ENCODE data around the gene ADH1A. TPM values are rescaled to one million over a fixed set of nuclear protein-coding genes. Genes with fewer than 3 reads are reported as not detected.
A peak's percentile ranks its signal among the peaks of the same experiment; 100 is the strongest.
"Not testable (repeated sequence)": the region's sequence is repeated elsewhere in the genome, so short reads cannot be mapped to it uniquely, and the experiment has no call there.

ADH1A gene
- total and polyA plus RNA-seq, 9 donors: 0.49 to 1.8 (median 0.99) TPM

DNA sequence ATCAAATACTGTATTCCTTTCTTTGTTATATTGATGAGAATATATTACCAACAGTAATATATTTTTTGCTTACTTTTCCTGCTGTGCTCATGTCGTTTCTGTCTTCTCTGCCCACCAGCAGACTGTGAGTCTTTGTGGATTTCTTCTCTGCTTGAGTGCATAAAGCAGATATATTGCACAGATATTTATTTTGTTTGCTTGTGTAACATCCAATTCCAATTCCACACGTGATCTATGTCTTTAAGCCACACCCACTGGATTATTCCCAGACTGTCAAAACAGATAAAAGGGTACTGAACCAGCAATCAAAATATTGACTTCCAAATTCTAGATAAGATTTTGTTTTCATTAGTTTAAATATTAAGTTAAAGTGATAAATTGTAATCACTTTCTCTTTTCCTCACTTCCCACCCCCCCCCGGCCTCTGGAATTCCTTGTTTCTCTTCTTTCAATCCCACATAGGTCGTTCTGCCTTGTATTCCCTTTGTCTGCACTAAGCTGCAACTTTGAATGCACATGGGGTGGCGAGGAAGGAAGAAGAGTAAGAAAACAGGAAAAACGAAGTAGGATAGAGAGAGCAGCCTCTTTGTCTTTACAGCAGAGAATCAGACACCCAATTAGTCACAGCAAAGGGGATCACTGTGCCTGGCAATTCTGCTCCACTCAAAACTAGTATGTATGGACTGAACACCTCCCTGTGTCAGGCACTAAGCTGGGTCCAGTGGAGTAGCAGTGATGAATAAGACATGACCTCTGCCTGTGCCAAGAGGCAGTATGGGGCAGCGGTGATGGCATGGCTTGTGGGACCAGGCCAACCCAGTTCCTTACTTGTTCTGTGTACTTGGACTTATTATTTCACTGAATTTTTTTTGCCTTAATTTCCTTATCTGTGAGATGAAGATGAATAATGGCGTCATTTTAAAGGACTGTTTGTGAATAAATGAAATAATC lies 30.7 kb upstream of the ADH1A start, which contains the start of gene ADH1B:
ADH1B (minus strand) TSS at position 161 of the 951 bp plus-strand sequence; CDS start at position 91, 70 bp downstream.
- Histone ChIP-seq H3K4me3 (ENCODE audit: low read length) (no peak within 1 kb of the TSS), H3K27me3 (ENCODE audit: control insufficient read depth, insufficient read depth, low read length) (no peaks in the 10 kb centered on the region), H3K4me1 (ENCODE audit: control insufficient read depth, insufficient read depth, low read length) (peaks cover 4% of the 10 kb centered on the region), H3K27ac (ENCODE audit: low read length) (no peak within 1 kb of the TSS), H3K9me3 (replicated peaks; ENCODE audit: control insufficient read depth, low read depth, low read length) (peaks cover 2% of the 10 kb centered on the region), H3K36me3 (ENCODE audit: control insufficient read depth, insufficient read depth, low read length) (no peaks in the 10 kb centered on the region)
- WGBS (ENCODE audit: insufficient coverage): 29% methylated on average over 1 of the region's 8 CpGs
- DNase-seq: peak; percentile 12

DNA sequence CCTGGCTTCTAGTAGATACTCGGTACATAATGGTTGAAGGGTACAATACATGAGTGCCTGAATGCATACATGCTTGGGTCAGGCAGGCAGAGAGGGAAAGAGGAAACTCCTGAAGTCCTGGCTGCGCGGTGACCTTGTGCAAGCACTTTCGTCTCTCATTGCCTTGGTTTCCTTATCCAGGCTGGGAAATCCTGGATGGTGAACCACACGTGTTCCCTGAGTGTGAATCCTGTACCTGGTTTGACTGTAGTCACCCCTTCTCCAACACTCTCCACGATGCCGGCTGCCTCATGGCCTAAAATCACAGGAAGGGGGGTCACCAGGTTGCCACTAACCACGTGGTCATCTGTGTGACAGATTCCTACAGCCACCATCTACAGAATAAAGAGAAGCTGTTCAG lies 27.0 kb upstream of the ADH1A start:
- not testable (repeated sequence) for H3K4me3 ChIP-seq (ENCODE audit: low read length); H3K4me1 ChIP-seq (ENCODE audit: control insufficient read depth, insufficient read depth, low read length); DNase-seq; H3K36me3 ChIP-seq (ENCODE audit: control insufficient read depth, insufficient read depth, low read length); H3K27me3 ChIP-seq (ENCODE audit: control insufficient read depth, insufficient read depth, low read length); H3K9me3 ChIP-seq (replicated peaks; ENCODE audit: control insufficient read depth, low read depth, low read length); H3K27ac ChIP-seq (ENCODE audit: low read length)
- 93% methylated on average over 4 of the region's 8 CpGs for WGBS (ENCODE audit: insufficient coverage)

DNA sequence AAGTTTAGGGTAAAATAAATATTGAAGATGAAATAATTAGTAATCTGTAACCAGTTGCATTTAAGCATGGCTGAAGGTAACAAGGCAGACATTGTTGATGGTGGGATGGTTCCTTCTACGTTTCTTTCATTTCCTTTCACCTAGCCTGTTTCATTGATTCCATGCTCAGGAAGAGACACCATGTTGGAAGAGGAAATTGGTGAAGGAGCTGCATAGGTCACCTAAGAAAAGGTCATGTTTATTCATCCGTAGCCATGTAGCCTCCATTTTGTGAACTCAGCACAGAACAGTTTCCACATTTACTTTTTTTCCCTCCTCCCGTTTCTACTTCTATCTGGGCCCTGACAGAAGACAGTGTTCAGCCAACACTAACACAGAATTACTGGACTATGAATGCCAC lies 26.6 kb upstream of the ADH1A start:
- Histone ChIP-seq H3K9me3 (replicated peaks; ENCODE audit: control insufficient read depth, low read depth, low read length) (no peaks in the 10 kb centered on the region), H3K4me3 (ENCODE audit: low read length) (no peak overlapping the region), H3K36me3 (ENCODE audit: control insufficient read depth, insufficient read depth, low read length) (no peaks in the 10 kb centered on the region), H3K27me3 (ENCODE audit: control insufficient read depth, insufficient read depth, low read length) (no peaks in the 10 kb centered on the region), H3K27ac (ENCODE audit: low read length) (no peak overlapping the region), H3K4me1 (ENCODE audit: control insufficient read depth, insufficient read depth, low read length) (no peaks in the 10 kb centered on the region)
- 85% methylated on average over 2 of the region's 3 CpGs for WGBS (ENCODE audit: insufficient coverage)
- DNase-seq: no peak

DNA sequence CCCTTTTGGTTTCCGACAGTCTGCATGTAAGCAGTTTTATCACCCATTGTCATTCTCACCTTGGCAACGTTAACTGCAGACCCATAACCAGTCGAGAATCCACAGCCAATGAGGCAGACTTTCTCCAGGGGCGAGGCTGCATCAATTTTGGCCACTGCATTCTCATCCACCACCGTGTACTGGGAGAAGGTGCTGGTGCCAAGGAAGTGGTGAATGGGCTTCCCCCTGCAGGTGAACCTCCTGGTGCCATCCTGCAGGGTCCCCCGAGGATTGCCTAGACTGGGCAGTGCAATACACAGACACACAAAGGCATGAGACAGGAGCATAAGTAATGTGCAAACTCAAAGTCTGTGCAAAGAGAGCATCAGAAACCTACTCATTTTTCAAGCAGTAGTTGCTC lies 25.1 kb upstream of the ADH1A start:
- Histone ChIP-seq H3K36me3 (ENCODE audit: control insufficient read depth, insufficient read depth, low read length) (no peaks in the 10 kb centered on the region), H3K4me1 (ENCODE audit: control insufficient read depth, insufficient read depth, low read length) (no peaks in the 10 kb centered on the region), H3K27ac (ENCODE audit: low read length) (no peak overlapping the region), H3K9me3 (replicated peaks; ENCODE audit: control insufficient read depth, low read depth, low read length) (no peaks in the 10 kb centered on the region), H3K27me3 (ENCODE audit: control insufficient read depth, insufficient read depth, low read length) (no peaks in the 10 kb centered on the region), H3K4me3 (ENCODE audit: low read length) (no peak overlapping the region)
- DNase-seq: no peak
- 90% methylated on average over 3 of the region's 6 CpGs for WGBS (ENCODE audit: insufficient coverage)

DNA sequence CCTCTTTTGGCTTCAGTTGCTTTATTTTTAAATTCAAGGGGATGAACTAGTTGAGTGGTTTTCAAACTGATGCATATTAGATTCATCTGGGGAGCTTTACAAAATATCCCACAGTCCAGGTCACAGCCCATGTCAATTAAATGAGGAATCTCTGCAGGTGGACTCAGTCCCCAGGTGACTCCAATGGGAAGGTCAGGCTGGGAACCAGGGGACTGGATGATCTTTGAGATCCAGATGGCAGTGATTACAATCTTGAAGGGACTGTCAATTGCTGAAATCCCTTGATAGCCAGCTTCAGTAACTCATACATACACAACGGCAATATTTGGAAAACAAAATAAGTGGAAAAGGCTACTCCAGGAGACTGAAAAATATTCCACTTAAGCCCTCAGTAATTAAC lies 23.4 kb upstream of the ADH1A start:
- peak overlapping the region; percentile 51 for H3K27ac ChIP-seq (ENCODE audit: low read length)
- WGBS (ENCODE audit: insufficient coverage): no CpG with 5 or more reads among the region's 1 CpG
- no peaks in the 10 kb centered on the region for H3K9me3 ChIP-seq (replicated peaks; ENCODE audit: control insufficient read depth, low read depth, low read length)
- H3K36me3 ChIP-seq (ENCODE audit: control insufficient read depth, insufficient read depth, low read length): no peaks in the 10 kb centered on the region
- no peak overlapping the region for H3K4me3 ChIP-seq (ENCODE audit: low read length)
- DNase-seq: peak; percentile 65
- no peaks in the 10 kb centered on the region for H3K4me1 ChIP-seq (ENCODE audit: control insufficient read depth, insufficient read depth, low read length)
- no peaks in the 10 kb centered on the region for H3K27me3 ChIP-seq (ENCODE audit: control insufficient read depth, insufficient read depth, low read length)

DNA sequence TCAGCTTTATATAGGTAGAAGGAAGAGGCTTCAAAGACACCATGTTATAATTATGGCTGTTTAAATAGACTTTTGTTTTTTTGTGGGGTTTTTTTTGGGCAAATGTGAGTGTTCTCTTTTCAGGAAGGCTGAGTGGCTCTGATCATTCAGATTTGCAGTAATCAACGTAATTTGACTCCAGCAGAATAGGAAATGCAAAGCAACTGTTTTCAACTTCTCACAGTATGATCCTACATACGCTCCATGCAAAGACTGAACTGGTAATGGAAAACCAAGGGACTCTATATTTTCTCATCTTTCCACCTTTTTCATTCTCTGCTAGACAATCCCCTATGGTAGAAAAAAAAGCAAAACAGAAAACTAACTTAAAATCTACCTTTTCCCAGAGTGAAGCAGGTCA lies 19.6 kb upstream of the ADH1A start:
- no peak for DNase-seq
- no peak overlapping the region for H3K27ac ChIP-seq (ENCODE audit: low read length)
- no peaks in the 10 kb centered on the region for H3K36me3 ChIP-seq (ENCODE audit: control insufficient read depth, insufficient read depth, low read length)
- no peak overlapping the region for H3K4me3 ChIP-seq (ENCODE audit: low read length)
- H3K9me3 ChIP-seq (replicated peaks; ENCODE audit: control insufficient read depth, low read depth, low read length): no peaks in the 10 kb centered on the region
- no peaks in the 10 kb centered on the region for H3K4me1 ChIP-seq (ENCODE audit: control insufficient read depth, insufficient read depth, low read length)
- WGBS (ENCODE audit: insufficient coverage): no CpG with 5 or more reads among the region's 2 CpGs
- H3K27me3 ChIP-seq (ENCODE audit: control insufficient read depth, insufficient read depth, low read length): no peaks in the 10 kb centered on the region

DNA sequence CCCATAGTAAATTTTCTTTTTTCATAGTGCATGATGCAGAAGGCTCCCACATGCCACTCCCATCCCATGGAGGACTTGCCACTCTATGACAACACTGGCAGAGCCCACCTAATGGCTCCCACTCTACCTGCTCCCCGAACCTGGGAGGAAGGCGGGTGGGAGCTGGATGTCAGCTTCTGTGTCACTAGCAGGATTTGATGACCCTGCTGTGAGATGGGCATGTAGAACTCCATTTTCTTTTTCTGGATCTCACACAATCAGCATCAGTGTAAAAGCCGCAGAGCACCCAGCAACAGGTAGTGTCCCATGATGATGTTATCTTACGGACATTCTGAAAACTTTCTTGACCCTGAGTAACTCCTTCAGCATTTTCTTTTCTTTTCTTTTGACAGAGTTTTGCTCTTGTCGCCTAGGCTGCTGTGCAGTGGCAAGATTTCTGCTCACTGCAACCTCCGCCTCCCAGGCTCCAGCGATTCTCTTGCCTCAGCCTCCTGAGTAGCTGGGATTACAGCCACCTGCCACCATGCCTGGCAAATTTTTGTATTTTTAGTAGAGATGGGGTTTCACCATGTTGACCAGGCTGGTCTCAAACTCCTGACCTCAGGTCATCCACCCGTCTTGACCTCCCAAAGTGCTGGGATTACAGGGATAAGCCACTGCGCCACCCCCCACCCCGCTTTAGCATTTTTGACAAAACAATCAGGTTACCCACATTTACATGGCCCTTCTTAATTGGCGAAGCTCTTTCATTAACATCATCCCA lies 15.0 kb upstream of the ADH1A start:
- Histone ChIP-seq H3K9me3 (replicated peaks; ENCODE audit: control insufficient read depth, low read depth, low read length) (no peaks in the 10 kb centered on the region), H3K27ac (ENCODE audit: low read length) (no peak overlapping the region), H3K27me3 (ENCODE audit: control insufficient read depth, insufficient read depth, low read length) (no peaks in the 10 kb centered on the region), H3K4me1 (ENCODE audit: control insufficient read depth, insufficient read depth, low read length) (no peaks in the 10 kb centered on the region), H3K4me3 (ENCODE audit: low read length) (no peak overlapping the region), H3K36me3 (ENCODE audit: control insufficient read depth, insufficient read depth, low read length) (no peaks in the 10 kb centered on the region)
- 90% methylated on average over 4 of the region's 11 CpGs for WGBS (ENCODE audit: insufficient coverage)
- DNase-seq: no peak

DNA sequence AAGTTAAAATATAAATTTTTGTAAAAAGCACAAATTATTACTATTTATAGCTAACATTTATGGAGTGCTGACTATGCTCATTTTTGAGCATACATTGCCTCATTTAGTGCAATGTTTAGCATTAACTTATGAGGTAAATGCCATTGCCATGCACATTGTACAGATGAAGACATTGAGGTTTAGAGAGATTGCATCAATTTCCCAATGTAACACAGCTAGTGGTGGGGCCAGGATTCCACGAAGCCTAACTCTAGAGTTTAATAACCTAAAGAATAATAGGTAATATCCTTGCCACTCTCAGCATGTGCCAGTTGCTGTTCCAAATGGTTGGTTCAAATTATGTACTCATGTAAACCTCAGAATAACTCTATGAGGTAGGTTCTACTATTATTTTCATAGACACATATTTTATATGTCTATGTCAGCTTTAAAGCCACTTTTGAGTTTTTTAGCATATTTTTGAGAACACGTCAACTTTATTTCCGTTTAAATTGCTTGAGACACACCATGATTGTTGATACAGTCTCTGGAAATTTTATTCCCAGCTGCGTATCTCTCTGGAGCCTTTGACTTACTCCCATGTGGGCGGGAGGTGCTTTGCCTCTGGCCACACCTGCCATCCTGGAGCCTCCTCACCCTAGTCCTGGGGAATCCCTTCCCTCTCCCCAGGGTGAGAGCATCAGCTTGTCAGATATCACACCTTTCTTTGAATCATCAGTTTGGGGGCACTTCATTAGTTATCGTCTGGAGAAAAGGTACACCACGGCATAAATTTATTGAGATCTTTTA lies 10.8 kb upstream of the ADH1A start:
- no peaks in the 10 kb centered on the region for H3K27me3 ChIP-seq (ENCODE audit: control insufficient read depth, insufficient read depth, low read length)
- no peaks in the 10 kb centered on the region for H3K4me1 ChIP-seq (ENCODE audit: control insufficient read depth, insufficient read depth, low read length)
- H3K27ac ChIP-seq (ENCODE audit: low read length): no peak overlapping the region
- 92% methylated on average over 4 of the region's 7 CpGs for WGBS (ENCODE audit: insufficient coverage)
- no peaks in the 10 kb centered on the region for H3K36me3 ChIP-seq (ENCODE audit: control insufficient read depth, insufficient read depth, low read length)
- H3K9me3 ChIP-seq (replicated peaks; ENCODE audit: control insufficient read depth, low read depth, low read length): peaks cover 3% of the 10 kb centered on the region
- no peak for DNase-seq
- no peak overlapping the region for H3K4me3 ChIP-seq (ENCODE audit: low read length)

DNA sequence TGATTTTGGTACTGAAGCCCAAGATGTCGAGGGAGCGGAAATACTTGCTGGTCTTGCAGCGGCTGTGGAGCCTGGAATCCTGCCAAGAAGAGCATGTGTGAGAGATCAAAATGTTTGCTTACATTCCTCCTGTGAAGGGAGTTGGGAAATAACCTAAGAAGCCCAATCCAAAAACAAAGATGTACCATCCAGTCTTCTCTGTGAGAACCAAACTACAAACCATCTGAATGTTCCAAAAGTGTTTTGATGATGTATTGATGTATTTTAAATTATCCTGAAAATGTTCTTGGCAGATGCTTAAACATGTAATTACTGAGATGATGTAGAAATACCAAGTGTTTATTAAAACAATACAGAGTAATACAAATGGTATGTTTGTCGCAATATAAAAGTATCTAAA lies 10.1 kb upstream of the ADH1A start:
- Histone ChIP-seq H3K4me3 (ENCODE audit: low read length) (no peak overlapping the region), H3K27me3 (ENCODE audit: control insufficient read depth, insufficient read depth, low read length) (no peaks in the 10 kb centered on the region), H3K9me3 (replicated peaks; ENCODE audit: control insufficient read depth, low read depth, low read length) (peaks cover 3% of the 10 kb centered on the region), H3K4me1 (ENCODE audit: control insufficient read depth, insufficient read depth, low read length) (no peaks in the 10 kb centered on the region), H3K36me3 (ENCODE audit: control insufficient read depth, insufficient read depth, low read length) (no peaks in the 10 kb centered on the region), H3K27ac (ENCODE audit: low read length) (peak overlapping the region; percentile 32)
- WGBS (ENCODE audit: insufficient coverage): no CpG with 5 or more reads among the region's 4 CpGs
- peak; percentile 97 for DNase-seq

DNA sequence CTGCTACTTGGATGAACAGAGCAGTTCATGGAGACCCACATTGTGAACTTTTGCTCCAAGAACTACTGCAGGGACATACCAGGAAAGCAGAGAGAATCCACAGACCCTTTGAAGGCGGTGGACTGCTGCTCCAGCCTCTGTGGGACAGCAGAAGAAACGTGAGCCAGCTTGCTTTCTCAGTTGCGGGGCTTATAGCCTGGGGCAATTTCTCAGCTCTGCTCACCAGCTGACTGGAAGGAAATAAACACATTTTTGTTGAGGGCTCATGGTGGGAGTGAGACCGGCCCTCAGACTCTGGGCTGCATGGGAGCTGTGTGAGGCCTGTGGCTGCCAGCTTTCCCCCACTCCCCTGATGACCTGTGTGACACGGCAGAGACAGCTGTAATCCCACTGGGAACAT lies 2.6 kb upstream of the ADH1A start:
- 87% methylated on average over 4 of the region's 5 CpGs for WGBS (ENCODE audit: insufficient coverage)

More for the DNA sequence above, 2.6 kb upstream of the ADH1A start:
- Histone ChIP-seq H3K27me3 (ENCODE audit: control insufficient read depth, insufficient read depth, low read length) (no peaks in the 10 kb centered on the region), H3K9me3 (replicated peaks; ENCODE audit: control insufficient read depth, low read depth, low read length) (peaks cover 10% of the 10 kb centered on the region), H3K4me1 (ENCODE audit: control insufficient read depth, insufficient read depth, low read length) (no peaks in the 10 kb centered on the region), H3K4me3 (ENCODE audit: low read length) (no peak overlapping the region), H3K36me3 (ENCODE audit: control insufficient read depth, insufficient read depth, low read length) (no peaks in the 10 kb centered on the region), H3K27ac (ENCODE audit: low read length) (no peak overlapping the region)
- DNase-seq: no peak

Measured in muscle of leg (tissue), 11 donors.